CD4-positive, alpha-beta T cell treated with Interleukin-1 beta for 1 hour (primary cell): ENCODE measurements around the gene GNG11.
"Not testable (repeated sequence)": the region's sequence is repeated elsewhere in the genome, so short reads cannot be mapped to it uniquely, and the experiment has no call there.

Experiments used
- DNase-seq, 2 donors: peaks; one replicate each; pipeline ENCODE4 v3.0.0-alpha.2; 2020 to 2022

The GNG11 gene

GRCh38 chr7:93921607-93922566 lies at the start of gene GNG11:
GNG11 (plus strand) TSS chr7:93921735; CDS start chr7:93922138, 403 bp downstream.
- DNase-seq: peak in 1 of 2 donors; percentile 4

- DNase-seq: no peak
Measured at GRCh38 chr7:93873998-93874574, 47.4 kb upstream of the GNG11 start.

DNA sequence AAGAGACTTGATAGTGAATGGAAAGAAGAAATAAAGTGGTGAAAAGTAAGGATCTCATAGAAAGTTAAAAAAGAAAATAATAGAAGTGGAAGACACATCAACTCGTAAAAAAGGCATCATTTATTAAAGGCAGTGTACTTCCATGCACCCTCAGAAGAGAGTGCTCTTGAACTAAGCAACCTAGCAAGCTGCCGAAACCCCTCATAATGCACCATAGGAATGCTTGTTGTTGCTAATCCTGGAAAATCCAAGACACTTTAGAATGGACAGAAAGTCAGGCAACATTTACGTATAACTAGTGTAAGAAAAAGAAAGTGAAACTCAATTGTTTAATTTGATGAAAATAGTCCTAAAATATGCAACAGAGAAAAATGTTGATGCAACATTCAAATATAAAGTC lies 43.8 kb upstream of the GNG11 start:
- DNase-seq: no peak

GRCh38 chr7:93879356-93879755 lies 42.2 kb upstream of the GNG11 start:
- no peak for DNase-seq

- DNase-seq: no peak
Measured at GRCh38 chr7:93882468-93882867, 39.1 kb upstream of the GNG11 start.

- DNase-seq: no peak
Measured at GRCh38 chr7:93883078-93883916, 38.2 kb upstream of the GNG11 start.

DNA sequence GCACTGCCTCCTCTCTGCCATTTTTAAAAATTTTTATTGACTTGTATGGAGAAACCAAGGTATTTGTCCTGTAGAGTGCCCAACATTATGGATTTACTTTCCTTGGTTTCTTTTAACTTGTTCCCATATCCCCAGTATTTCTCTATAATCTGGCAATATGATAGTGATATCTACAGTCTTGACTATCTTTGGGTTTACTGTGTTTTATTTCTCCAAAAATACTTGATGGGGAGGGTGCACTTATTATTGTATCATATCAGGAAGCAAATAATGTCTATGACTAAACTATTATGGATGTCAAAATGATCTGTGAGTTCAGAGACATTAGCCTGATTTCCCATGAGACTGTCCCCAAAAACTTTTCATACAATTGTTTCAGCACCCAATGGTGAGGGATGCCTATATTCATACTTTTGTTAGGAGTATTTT lies 37.6 kb upstream of the GNG11 start:
- DNase-seq: no peak

- DNase-seq: no peak
Measured at GRCh38 chr7:93884541-93884940, 37.0 kb upstream of the GNG11 start.

DNA sequence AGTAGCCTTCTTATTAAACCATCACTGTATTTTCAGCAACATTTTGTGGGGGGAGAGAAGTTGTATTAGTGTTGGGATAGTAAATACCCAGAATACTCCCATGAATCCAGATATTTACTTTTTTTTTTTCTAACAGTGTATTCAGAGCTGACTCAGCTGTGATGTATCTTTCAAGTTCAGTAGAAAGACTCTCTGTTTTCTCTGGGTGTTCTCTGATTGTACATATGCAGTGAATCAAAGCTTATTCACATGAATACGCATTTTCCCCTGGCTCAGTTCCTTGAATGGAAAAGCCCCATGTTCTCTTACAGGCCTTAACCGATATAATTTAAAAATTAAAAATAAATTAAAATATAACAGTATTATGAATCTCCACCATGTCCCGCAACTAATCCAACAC lies 32.3 kb upstream of the GNG11 start:
- no peak for DNase-seq

DNA sequence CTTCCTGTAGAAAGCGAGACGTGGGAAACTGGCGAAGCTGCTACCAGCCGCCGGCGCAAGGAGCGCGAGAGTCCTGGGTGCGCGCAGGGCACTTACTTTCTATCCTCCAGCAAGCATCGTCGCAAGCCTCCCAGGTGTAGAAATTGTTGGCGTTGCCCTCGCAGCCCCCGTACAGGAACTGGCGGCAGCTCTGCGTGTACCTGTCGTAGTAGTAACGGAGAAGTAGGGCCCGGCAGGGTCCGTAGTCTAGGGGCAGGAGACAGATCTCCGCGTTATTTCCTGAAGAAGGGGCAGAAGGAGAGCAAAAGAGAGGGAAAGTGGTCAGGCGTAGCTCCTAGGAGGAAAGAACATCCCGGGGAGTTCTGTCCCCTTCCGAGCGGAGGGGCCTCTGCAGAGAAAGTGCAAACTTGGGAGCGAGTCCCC lies 31.5 kb upstream of the GNG11 start:
- no peak for DNase-seq

- no peak for DNase-seq
Measured at GRCh38 chr7:93890464-93891068, 31.0 kb upstream of the GNG11 start, which contains the start of gene TFPI2. TFPI2 (minus strand) TSS chr7:93890753; CDS start chr7:93890678, 75 bp downstream.

GRCh38 chr7:93894426-93894825 lies 27.1 kb upstream of the GNG11 start:
- no peak for DNase-seq

- DNase-seq: no peak
Measured at GRCh38 chr7:93894966-93895640, 26.4 kb upstream of the GNG11 start.

DNA sequence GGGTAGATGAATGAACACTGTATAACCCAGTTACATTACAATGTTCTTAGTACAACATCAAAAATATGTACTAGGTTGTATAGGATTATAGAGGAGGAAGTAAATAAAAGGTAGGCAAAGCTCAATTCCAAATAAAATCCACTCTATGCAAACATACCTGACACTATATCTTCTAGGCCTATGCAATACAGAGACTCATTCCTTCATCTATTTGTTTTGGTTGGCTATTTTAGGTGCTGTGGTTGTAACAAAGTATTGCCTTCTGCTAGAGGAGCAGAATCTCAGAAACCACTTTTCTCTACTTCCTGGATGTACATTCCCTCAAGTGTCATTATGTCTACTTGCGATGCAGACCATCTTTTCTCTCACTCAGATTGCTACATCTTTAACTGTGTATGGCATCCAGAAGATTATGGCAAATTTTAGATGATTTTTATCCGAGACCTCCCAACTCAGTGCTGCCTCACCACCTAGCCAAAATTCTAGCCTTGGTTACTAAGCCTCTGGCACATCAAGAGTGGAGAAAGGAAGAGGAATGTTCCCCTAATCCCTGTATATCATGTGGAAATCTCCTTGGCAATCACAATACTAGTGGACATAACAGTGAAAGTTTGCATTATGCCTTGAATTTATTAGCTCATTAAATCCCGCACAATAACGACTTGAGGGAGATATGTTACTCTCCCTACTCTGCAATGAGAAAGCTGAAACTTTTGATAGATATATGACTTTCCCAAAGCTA lies 25.5 kb upstream of the GNG11 start:
- DNase-seq: no peak

- no peak for DNase-seq
Measured at GRCh38 chr7:93897680-93898079, 23.9 kb upstream of the GNG11 start.

- DNase-seq: no peak
Measured at GRCh38 chr7:93902777-93903423, 18.6 kb upstream of the GNG11 start.

GRCh38 chr7:93906267-93906666 lies 15.3 kb upstream of the GNG11 start, which contains the start of gene GNGT1:
GNGT1 (plus strand) TSS chr7:93906567; CDS start chr7:93906747, 180 bp downstream.
- no peak for DNase-seq

GRCh38 chr7:93910076-93910994 lies 11.2 kb upstream of the GNG11 start:
- DNase-seq: no peak

DNA sequence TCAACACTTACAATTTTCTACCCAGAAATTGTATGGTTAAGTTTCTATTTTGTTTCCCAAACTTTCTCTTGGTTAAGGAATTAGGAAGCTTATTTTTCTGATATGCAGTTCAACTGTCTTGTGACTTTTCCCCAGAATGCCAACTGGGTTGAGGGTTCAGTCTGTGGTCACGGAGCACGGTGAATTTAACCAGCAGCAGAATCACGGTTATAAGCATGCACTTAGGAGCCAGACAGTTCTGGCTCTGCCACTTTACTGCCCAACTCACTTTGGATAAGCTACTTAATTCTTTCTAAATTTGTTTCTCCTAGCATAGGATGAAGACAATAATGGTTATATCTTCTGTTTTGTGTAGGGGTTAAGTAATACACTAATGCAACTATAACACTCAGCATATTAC lies 10.3 kb upstream of the GNG11 start:
- DNase-seq: not testable (repeated sequence)

GRCh38 chr7:93911661-93912060 lies 9.9 kb upstream of the GNG11 start:
- not testable (repeated sequence) for DNase-seq
